HG03565 (cell line): ENCODE measurements around the gene THOC1.

Experiments
- ATAC-seq: cut with Tn5 transposase; IDR thresholded peaks from one replicate; pipeline ENCODE4 v1.9.1; 2021; ENCODE audit warnings: mild to moderate bottlenecking, moderate library complexity; ENCODE audit not compliant: unreplicated experiment

THOC1 gene

DNA sequence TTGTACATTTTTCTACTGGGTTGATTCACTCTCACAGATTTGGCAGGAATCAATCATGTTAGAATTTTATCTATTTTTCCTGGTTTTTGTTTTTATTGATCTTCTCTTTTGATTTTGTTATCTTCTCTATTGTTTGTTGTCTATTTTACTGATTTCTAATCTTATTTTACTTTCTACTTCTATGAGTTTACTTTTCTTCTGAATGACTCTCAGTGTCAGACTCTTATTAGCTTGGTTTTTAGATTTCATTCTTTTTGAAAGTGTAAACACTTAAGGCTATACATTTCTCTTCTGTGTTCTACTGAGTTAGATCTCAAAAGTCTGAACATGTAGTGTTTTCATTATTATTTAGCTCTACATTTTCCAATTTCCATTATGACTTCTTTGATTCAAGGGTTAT is 47.1 kb downstream of the THOC1 start:
- ATAC-seq = no peak

DNA sequence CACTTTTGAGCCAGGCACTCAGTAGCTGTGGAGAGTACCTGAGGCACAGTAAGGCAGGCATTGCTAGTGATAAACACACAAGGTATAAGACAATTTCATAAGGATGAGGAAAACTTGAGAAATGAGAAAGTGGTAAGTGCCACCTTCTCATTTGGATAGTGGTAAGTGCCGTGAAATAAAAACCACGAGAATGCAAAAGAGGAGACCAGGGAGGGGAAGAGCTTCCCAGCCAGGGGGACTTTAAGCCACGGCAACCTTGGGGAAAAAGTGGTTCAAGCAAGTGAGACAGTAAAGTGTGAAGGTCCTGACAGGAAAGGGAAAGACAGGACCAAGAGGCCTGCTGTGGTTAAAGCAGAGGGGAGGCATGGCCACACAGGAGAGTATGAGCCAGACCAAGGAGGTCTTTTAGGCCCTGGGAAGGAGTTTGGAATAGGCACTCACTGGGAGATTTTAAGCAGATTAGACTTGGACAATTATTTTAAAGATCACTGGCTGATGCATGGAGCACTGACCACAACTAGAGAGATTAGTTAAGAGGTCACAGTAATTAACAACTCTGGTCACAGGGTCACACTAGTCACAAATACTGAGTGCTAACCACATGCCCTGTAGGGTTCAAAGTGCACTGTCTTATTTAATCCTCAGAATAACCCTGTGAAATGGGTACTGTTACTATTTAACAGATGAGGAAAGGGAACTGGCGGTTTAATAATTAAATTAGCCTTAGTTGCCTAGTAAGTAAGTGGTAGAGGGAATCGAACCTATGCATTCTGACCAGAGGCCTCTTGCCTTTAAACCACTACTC is 50.1 kb downstream of the THOC1 start:
- ATAC-seq = no peak

DNA sequence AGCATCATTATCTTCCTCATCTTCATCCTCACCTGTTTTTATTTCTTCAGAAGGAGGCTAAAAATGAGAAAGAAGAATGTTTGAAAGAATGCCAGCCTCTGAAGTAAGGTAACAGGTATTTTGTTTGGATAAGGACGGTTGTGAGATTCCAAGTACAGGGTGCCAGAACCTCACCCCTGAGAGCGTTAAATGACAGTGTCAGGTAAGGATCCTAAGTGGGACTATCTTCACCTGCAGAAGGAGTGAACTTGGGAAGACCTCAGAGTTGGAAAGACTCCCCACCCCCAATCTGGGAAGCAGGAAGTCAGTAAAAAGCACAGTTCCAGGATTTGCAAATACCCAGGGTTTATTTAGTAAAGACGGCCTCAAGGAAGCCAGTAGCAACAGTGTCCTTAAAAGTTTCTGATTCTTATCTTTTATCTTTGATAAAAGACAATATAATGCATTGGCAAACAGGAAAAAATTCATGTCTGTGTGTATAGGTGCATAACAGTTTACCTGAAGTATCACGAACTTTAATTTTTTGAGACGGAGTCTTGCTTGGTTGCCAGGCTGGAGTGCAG is 52.3 kb downstream of the THOC1 start:
- no peak for ATAC-seq

DNA sequence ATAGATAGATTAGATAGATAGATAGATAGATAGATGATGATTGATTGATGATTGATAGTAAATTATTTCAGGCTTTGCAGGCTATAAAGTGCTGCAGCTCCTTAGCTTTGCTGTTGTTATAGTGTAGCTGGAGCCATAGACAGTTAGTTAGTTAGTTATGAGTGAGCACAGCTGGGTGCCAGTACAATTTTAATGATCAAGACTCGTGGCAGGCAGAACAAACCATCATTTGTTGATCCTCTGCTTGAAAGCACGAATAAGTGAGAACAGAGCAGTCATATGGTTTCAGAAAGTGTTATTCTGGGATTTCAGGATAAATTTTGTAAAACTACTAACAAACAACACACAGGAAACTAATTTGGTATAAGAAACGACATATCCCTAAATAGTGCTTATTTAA is 53.9 kb downstream of the THOC1 start:
- ATAC-seq = no peak

DNA sequence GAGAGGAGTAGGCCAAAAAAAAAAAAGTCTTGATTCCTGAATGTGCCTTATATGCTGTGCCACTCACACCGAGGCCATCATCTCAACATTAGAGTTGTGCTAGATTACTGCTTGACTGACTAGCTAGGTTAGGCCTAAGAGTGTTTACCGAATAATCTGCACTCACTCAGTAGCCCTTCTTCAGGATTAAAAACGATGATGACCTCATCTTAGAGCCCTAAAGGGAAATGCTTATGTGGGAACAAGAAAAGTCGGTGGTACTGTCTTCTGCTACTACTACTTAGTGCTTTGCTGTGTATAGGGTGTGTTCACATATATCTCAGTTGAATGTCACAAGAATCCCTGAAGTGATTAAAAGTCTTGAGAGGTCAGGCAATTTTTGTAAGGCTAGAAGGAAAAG is 54.3 kb downstream of the THOC1 start:
- ATAC-seq = no peak

DNA sequence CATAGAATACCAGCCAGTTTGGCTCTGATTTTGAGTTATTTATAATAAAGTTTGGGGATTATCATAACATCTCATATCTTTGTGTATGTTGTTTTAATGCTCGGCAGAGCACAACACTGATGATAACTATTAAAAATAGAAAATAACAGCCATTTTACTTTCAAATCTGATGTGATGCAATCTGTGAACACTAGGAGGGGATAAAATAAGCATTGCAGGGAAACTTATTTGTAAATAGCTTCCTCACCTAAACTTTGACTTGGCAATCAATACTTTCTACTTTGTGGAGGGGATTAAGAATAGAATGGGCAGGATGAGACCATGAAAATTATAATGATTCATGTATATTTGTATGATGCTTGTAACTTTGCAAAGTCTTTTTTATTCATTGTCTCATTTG is 55.1 kb downstream of the THOC1 start:
- ATAC-seq = no peak

DNA sequence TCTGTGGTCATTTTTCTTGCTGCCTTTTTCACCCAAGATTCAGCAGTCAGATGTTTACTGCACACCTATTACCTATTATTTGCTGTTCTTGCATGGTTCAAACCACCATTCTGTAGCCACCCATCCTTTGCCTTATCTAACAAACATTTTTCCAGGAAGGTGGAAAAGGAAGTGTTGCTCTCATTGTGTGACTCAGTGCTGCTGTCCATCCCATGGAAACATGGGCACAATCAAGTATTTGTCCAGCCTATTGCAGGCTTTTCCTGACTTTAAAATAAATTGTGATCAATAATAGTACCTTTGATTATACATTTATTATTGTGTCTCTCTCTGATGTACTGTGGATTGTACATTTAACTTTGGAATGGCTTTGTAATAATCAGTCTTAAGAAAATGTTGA is 56.3 kb downstream of the THOC1 start:
- no peak for ATAC-seq

DNA sequence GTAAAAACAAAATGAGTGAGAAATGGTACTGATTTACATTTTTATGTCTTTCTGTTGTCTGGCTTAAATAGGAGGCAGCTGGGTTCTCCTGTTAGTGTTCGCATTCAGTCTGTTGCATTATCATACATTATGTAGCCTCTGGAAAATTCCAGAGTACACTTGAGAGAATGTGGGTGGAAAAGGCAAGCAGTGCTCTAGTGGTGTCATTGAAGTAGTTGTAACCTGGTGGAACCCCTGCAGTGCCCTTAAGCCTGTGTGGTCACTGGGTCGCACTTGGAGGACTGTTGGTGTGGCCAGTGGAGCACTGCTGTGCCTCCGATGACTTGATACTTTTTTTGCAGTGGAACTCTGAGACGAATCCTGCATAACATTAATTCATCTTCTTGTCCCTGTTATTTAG is 57.1 kb downstream of the THOC1 start:
- no peak for ATAC-seq

DNA sequence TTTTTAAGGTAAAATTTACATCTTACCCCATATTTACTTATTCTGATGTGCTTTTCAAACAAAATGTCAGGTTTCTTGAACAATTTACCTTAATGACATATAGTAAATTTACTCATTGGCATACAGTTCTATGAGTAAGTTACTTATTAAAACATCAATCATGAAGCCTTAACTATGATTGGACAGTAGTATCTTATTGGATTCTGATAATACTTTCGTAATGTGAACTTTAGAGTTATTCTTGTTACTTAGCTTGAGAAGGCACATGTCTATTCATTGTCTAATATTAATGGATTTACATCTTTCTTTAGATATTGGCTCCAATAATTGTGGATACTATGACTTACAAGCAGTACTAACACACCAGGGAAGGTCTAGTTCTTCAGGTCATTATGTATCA is 57.8 kb downstream of the THOC1 start:
- ATAC-seq = no peak

DNA sequence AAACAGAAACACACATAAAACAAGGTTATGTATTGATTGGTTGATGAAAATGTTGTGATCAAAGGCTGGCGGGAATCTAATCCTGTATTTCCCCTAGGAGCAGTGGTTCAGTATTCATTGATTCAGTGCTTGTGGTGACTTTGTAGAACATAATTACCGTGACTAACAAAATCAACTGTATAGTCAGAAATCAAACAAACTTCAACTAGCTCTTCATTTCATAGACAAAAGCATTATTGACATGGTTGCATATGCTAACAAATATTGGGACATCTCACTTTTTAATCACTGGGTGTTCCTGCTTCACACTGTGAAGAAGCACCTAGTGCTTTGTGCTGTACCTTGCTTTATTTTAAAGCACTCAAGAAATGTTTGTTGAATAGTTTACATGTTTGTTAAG is 68.1 kb downstream of the THOC1 start:
- ATAC-seq = no peak

DNA sequence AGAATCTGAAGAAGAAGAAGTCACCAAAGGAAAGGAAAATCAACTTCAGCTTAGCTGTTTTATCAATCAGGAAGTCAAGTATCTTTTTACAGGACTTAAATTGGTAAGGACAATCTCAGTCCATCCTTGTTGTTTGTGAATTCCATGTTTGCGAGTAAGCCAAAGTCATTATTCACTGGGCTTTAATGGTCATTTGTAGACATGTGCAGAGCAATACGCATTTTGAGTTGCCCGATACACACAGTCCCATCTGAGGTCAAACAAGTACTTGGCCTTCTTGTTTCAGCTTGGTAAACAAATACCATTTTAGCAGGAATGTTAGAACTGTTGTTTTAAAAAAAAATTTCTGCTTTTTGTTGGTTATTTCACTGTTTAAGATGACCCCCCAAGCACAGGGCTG is 68.6 kb downstream of the THOC1 start:
- ATAC-seq = no peak

DNA sequence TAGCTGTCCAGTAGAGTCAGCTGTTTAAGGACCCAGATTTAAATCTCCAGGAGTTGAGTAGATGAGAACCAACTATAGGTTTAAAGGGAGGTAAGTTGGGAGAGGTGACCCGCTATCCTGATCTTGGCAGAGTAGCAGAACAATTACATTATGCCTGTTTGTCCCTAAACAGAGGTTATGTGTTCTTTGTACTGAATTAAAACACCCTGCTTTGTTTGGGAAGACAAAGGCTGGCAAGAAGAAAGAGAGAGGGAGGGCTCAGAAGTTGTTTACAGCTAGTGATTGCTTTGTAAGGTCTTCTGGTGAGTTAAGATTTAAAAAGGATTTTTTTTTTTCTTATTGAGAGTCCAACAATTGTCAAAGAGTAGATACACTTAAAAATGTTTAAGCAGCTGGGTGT is 72.2 kb downstream of the THOC1 start:
- no peak for ATAC-seq

DNA sequence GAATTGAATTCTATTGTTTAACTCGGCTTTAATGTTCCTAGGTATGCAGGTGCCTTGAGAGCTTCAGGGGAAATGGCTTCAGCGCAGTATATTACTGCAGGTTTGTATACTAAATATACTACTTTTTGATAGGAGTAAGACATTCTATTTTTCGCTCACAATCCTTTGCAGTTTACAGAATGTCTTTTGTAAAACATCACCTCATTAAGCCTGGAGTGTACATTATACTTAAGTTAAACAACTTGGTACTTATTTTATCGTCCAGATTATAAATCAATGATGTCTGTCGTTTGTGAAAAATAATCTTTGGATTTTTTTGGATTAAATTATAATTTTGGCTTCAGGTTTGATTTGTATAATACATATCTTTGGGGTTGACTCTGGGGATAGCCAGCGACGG is 75.0 kb downstream of the THOC1 start:
- ATAC-seq = no peak

DNA sequence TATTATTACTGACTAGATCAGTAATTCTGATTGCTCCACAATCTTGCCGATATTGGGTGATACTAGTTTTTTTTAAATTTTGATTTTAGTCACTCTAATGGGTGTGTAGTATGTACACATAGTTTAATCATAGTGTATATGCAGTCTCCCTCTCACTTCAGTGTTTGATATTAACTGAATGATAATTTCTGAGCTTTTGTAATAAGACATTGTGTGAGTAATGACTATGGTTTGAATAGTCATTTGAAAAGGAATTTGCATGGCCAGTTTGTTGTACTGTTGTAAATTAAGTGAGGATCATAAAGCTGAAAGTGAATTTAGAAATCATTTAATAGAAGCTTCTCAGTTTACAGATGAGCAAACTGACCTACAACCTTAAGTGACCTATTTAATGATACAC is 76.1 kb downstream of the THOC1 start:
- no peak for ATAC-seq

DNA sequence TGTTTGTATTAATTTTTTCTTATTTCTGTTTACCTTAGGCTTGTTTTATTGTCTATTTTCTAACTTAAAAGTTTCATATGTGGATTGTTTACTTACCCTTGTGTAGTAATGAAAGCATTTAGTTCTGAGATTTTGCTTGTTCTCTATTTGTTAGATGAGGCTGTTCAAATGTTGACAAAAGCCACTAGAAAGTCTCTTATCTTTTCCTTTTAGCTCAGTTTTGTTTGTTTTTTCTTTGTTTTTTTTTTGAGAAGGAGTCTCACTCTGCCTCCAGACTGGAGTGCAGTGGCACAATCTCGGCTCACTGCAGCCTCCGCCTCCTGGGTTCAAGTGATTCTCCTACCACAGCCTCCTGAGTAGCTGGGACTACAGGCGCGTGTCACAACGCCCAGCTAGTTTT is 78.6 kb downstream of the THOC1 start:
- no peak for ATAC-seq

DNA sequence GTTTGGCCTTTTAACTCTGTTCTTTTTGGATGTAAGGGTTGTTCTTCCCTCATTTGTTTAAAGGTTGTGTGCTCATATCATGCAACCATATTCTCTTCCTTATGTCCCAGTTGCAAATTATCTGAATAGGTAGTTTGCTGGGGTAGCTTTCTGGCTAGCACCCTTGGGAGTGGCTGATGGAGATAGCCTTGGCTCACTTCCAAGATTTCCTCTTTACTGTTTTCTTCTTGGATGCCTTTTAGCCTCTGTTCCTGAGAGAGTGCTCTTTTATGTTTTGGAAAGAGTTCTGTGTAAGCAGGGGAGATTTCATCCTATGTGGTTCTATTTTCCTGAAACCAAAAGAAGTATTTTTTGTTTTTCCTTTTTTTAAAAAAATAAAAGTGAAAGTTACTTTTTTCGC is 84.1 kb downstream of the THOC1 start:
- ATAC-seq = no peak

DNA sequence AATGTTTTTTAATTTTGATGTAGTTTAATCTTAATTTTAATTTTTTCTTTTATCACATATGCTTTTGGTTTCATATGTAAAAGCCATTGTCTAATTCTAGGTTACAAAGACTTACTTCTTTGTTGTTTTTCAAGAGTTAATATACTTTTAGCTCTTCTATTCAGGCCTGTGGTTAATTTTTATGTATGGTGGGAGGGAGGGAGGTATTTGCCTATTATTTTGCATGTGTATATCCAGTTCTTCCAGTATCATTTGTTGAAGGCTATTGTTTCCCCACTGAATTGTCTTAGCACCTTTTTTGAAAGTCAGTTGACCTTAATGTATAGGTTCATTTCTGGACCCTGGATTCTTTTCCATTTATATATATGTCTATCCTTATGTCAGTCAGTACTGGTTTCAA is 86.1 kb downstream of the THOC1 start:
- no peak for ATAC-seq

DNA sequence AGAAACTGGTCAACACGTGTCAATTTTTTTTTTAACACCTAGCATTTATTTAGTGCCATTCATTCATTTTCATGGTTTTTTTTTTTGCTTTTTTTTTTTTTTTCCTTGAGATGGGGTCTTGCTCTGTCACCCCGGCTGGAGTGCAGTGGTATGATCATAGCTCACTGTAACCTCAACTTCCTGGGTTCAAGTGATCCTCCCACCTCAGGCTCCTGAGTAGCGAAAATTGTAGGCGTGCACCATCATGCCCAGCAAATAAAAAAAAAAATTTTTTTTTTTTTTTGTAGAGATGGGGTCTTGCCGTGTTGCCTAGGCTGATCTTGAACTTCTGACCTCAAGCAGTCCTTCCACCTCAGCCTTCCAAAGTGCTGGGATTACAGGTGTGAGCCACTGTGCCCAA is 88.3 kb downstream of the THOC1 start:
- no peak for ATAC-seq

DNA sequence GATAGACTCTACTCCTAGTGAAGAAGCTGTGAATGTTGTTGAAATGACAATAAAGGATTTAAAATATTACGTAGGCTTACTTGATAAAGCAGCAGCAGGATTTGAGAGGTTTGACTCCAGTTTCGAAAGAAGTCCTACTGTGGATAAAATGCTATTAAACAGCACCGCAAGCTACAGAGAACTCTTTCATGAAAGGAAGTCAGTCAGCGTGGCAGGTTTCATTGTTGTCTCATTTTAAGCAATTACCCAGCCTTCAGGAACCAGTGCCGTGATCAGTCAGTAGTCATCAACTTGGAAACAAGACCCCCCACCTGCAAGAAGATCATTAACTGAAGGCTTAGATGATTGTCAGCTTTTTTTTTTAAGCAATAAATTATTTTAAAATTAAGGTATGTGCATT is 95.5 kb downstream of the THOC1 start:
- no peak for ATAC-seq
